Measurements from ENCODE around the gene HPSE.
"Not testable (repeated sequence)": the region's sequence is repeated elsewhere in the genome, so short reads cannot be mapped to it uniquely, and the experiment has no call there.

Gene HPSE

GRCh38 chr4:83281307-83281706, 53.3 kb downstream of the HPSE start:
- peak in 1 of 2 donors; percentile 9 for DNase-seq

DNA sequence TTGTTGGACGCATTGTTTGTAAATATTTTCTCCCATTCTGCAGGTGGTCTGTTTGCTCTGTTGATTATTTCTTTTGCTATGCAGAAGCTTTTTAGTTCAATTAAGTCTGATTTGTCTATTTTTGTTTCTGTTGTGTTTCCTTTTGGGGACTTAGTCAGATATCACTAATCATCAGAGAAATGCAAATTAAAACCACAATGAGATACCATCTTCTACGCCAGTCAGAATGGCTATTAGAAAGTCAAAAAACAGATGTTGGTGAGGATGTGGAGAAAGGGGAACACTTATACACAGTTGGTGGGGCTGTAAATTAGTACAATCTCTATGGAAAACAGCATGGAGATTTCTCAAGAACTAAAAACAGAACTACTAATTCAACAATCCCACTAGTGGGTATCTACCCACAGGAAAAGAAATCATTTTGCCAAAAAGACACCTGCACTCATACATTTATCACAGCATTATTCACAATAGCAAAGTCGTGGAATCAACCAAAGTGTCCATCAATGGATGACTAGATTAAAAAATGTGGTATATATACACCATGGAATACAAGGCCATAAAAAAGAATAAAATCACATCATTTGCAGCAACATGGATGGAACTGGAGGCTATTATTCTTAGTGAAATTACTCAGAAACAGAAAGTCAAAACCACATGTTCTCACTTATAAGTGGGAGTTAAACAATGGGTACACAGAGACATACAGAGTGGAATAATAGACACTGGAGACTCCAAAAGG, 58.2 kb downstream of the HPSE start:
- DNase-seq: peak in 1 of 2 donors; percentile 25

GRCh38 chr4:83273926-83274325, 60.7 kb downstream of the HPSE start:
- DNase-seq: not testable (repeated sequence)

GRCh38 chr4:83272900-83273299, 61.7 kb downstream of the HPSE start:
- DNase-seq: no peak

DNA sequence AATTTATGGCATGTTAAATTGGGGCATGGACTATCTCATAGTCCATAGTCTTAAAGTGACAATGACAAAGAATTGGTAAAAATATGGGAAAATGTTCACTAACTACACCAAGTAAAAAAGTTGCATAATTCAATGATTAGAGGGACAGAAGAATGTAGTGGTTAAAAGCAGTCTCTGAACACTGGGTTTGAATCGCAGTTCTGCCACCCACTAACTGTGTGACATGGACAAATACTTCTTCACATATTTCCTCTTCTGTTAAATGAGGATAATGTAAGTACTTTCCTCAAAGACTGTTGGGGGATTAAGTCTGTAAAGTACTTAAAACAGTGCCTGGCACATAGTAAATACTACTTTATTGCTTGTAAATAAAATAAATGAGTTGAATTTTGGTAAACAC, 65.4 kb downstream of the HPSE start:
- no peak for DNase-seq

DNA sequence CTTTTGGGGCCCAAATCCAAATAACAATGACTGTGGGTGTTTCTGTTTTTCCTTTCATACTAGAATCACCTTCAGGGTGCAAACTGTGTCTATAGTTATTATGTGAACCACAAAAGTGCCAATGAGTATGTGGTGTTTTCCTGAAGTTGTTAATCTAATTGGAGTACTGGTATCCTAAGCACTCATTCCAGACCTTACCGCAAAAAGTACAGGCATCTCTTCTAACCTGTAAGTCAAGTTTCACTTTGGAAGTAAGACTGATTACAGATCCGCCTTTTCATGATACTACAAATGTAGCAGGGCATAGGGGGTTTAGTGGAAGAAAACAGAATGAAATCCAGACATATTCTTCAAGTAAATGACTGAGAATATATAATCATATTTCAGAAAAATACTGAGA, 66.2 kb downstream of the HPSE start:
- DNase-seq: no peak

- DNase-seq: no peak
These were observed 66.7 kb downstream of the HPSE start for GRCh38 chr4:83267830-83268475.

DNA sequence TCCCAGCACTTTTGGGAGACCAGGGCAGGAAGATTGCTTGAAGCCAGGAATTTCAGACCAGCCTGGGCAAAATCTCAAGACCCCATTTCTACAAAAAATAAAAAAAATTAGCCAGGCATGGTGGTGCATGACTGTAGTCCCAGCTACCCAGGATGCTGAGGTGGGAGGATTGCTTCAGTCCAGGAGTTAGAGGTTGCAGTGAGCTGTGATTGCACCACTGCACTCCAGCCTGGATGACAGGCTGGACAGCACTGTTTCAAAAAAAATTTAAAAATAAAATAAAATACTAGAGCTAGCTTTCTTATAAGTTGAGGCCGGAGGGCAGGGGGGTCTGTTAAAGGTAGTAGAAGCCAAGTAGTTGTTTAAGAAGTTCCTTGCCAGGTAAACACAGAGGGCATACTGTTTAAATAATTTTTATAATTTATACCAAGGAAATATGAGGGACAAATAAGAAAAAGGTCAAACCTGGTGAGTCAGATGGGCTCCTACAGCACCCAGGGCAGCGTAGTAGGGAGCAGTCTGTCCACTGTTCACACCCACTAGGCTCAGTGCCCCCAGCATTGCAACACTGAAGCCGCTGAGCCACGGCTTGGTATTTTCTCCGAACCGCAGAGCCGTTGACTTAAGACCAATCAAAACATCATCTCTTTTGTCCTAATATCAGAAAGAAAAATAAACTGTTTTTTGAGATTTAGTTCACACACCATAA, 67.4 kb downstream of the HPSE start:
- no peak for DNase-seq

DNA sequence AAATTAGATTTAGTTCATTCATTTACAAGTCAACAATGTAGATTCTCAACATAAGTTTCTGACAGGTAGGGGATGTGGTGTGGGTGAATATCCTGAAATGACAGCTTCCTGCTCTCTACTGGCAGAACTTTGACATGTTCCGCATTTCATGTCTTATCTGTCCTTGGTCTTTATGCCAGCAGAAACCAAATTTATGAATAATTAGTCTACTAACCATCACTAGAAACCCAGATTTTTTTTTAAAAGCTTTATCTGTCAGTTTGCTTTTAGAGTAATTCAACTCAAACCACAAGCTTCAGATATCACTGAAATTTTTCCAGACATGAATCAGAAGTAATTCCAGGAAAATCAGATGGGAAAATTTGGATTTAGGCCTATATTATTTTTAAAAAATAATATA, 68.0 kb downstream of the HPSE start:
- DNase-seq: peak in 1 of 2 donors; percentile 29

- DNase-seq: no peak
These were observed 71.5 kb downstream of the HPSE start for GRCh38 chr4:83263106-83263505.

- DNase-seq: no peak
These were observed 72.0 kb downstream of the HPSE start for GRCh38 chr4:83262682-83263081.

DNA sequence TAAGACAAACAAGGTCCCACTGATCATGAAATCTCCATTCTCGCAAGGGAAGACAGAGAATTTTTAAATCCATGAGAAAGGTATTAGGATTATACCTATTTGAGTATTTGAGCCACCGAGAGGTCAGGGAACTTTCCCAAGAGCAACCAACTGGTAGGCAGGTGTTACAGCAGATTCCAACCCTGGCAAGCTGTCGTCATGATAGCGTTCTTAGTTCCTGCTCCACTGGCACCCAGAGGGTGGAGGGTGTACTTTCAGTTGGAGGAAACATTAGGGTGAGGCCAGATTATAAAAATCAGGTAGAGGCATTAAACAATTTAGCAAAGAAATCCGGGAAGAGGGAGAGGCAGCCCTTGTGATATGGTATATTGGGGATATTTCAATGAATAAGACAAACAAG, 73.3 kb downstream of the HPSE start:
- no peak for DNase-seq

- DNase-seq: no peak
These were observed 75.1 kb downstream of the HPSE start for GRCh38 chr4:83259586-83259985.

GRCh38 chr4:83258461-83258860, 76.2 kb downstream of the HPSE start:
- no peak for DNase-seq

DNA sequence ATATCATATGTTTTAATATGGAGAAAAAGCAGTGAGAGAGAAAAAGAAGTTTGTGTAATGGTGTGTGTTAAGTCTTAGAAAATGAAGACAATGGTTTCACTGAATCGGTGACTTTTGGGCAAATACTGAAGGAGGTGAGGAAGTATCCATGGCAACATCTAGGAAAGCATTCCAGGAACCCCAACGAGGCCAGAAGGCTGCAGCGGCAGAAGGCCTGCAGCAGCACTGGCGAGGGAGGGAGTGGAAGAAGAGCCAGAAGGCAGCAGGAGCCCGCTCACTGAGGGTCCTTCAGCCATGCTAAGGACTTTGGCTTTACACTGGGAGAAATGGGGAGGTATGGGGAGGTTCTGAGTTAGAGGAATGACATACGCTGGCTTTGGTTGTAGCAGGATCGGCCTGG, 76.8 kb downstream of the HPSE start:
- DNase-seq: no peak

DNA sequence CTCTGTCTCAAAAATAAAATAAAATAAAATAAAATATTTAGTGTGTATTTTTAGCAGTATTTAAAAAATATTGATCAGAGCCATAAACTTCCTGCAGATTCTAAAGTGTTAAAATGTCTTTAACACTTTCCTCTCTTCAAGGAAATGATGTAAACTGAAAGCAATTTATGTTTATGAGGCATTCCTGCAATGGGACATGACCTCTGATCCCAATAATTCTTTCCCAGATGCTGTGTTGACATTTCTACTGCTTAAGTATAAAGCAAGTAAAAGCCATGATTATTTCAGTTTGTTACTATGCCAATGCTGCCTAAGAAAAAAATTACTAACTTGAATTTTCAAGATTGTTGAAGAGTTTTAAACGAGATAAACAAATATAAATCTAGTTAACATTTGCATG, 79.1 kb downstream of the HPSE start:
- DNase-seq: no peak

- DNase-seq: peak; percentile 81 to 83
These were observed 81.8 kb downstream of the HPSE start for GRCh38 chr4:83252782-83253405.

DNA sequence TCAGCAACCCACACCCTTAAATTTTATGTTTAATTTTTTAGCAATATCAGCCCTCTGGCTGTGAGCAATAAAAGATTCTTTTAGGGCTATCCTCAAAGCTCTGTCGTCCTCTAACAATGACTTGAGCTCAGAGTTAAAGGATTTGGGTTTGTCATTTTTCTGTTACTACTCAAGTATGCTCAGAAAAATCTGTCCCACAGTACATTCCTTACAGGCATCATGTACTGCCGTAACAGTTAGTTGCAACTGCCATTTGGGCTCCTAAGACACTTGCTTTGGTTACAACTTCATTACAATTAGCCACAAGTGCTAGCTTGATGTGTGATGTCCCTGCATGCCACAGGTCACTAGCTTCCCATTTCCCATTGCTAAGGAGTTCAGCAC, 83.2 kb downstream of the HPSE start:
- DNase-seq: no peak

DNA sequence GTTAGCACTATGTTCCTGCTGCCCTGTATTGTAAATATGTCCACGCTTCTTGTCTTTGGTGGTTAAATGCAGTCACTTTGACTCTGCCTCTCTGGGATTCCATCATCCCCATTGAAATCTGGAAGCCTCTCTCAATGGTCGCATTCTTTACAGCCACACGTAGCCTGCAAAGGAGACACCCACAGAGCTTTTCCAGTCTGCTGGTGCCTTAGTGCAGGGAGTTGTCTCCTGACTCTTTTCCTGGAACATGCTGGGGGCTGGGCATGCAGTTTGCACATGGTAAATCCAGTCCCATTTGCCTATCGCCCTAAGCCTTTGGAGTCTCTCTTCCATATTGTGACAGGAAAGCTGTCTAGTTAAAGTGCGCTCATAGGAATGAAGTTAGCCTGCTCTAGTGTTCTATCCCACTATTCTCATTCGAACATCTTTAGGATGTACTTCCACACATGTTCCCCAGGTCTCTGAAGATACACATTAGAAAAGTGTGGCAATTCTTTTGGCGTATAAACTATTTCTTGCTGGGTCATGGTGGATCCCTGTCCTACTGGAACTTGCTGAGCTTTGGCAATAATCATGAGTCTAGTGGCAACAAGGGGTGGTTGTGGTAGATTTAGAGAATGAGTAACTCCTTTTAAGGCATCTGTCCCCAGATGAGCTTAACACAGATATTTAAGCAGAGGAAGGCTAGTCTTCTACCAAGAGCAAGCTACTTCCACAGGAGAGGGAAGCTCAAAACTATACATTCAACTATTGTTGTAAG, 83.8 kb downstream of the HPSE start:
- no peak for DNase-seq

DNA sequence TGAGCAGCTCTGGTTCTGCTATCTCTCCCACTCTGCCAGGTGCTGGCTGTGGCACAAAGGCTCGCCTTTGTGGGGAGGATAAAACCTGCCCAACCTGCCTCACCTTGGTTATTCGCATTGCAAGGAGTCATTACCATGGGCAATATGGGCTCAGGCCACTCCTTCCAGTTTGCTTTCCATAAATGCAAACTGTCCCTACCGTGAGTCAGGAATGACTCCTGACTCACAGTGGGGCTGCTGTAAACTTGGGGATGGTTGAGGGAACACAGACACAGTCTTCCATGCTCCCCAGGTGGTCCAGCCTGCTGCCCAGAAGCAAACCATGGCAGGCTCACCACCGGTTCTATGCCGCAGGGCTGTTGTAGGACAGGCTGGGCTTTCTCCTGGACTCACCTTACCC, 86.2 kb downstream of the HPSE start:
- no peak for DNase-seq

GRCh38 chr4:83247415-83248357, 87.0 kb downstream of the HPSE start:
- DNase-seq: no peak
